NCI-H345 (cell line): ENCODE measurements around the gene C1QTNF8.

Source experiments
- DNase-seq: peaks from one replicate; lab custom pipeline; 2025; lab: John Stamatoyannopoulos, UW

Gene C1QTNF8

GRCh38 chr16:1077877-1078578 lies 18.0 kb downstream of the C1QTNF8 start:
- no peak for DNase-seq

GRCh38 chr16:1076801-1077576 lies 19.1 kb downstream of the C1QTNF8 start:
- DNase-seq: no peak

DNA sequence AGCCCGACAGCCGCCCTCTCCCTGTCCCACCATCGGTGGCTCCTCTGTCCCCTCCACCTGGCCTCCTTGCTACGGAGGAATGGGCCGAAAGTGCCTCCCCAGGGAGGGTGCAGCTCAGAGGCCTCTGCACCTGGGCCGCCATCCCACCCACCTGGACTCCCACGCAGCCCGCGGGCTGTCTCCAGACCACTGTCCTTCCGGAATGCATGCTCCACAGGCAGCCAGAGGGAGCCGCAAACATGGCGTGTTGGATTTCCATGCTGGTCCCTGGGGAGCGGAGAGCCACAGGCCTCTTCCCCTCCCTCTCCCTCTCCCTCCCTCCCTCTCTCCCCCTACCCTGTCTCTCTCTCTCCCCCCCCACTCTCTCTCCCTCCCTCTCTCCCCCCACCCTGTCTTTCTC lies 20.5 kb downstream of the C1QTNF8 start:
- DNase-seq: peak; percentile 21

DNA sequence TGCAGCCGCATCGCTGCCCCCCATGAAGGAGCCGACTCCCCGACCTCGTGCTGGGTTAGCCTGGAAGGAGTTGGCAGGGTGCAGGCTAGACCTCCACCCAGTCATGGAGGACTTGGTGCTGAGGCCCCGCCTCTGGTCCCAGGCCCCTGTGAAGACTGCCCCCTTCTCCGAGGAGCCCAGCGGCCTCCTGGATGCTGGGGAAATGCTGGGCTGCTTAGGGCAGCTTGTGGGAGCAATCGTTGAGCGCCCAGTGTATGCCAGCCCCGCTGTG lies 21.7 kb downstream of the C1QTNF8 start:
- no peak for DNase-seq

- DNase-seq: no peak
Measured at GRCh38 chr16:1073566-1074378, 22.3 kb downstream of the C1QTNF8 start.

DNA sequence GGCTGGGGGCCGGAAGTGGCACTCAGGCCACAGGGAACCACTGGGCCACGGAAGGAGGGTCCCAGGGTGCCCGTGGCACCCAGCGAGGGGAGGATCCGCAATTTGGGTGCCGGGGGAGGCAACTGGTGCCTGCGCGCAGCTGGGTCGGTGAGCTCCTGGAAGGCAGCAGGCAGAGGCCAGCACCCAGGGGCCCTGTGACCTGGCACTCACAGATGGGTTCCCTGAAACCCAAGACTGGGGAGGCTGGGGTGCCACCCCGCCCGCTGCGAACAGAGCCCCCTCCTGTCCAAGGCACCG lies 22.8 kb downstream of the C1QTNF8 start:
- no peak for DNase-seq

- no peak for DNase-seq
Measured at GRCh38 chr16:1072526-1073261, 23.4 kb downstream of the C1QTNF8 start, which contains the start of gene SSTR5. TSS of gene SSTR5 (plus strand) at chr16:1072747. CDS start at chr16:1078869, 6,122 bp downstream.

- peak; percentile 38 for DNase-seq
Measured at GRCh38 chr16:1071561-1072225, 24.4 kb downstream of the C1QTNF8 start.

GRCh38 chr16:1070864-1071408 lies 25.1 kb downstream of the C1QTNF8 start:
- DNase-seq: no peak

GRCh38 chr16:1070084-1070863 lies 25.8 kb downstream of the C1QTNF8 start:
- peak; percentile 28 for DNase-seq

- DNase-seq: peak; percentile 12
Measured at GRCh38 chr16:1069154-1069553, 26.9 kb downstream of the C1QTNF8 start.

DNA sequence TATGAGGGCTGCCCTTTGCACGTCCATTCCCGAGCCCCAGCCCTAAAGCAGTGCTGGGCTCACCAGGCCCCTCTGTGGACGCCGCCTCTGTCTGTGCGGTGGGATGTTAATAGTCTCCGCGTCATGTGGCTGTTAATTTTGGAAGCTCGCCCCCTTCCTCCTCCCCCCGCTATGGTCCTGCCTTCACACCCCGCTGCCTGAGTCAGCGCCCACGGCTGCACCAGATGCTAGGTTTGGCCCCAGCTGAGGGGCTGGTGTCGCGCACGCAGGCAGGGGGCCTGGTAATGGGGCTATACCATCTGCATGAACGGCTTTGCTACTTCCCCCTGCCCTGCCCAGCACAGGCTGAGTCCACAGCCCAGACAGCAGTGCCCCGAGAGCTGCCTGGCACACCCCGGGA lies 27.6 kb downstream of the C1QTNF8 start:
- DNase-seq: no peak

- DNase-seq: no peak
Measured at GRCh38 chr16:1067629-1068028, 28.4 kb downstream of the C1QTNF8 start.

DNA sequence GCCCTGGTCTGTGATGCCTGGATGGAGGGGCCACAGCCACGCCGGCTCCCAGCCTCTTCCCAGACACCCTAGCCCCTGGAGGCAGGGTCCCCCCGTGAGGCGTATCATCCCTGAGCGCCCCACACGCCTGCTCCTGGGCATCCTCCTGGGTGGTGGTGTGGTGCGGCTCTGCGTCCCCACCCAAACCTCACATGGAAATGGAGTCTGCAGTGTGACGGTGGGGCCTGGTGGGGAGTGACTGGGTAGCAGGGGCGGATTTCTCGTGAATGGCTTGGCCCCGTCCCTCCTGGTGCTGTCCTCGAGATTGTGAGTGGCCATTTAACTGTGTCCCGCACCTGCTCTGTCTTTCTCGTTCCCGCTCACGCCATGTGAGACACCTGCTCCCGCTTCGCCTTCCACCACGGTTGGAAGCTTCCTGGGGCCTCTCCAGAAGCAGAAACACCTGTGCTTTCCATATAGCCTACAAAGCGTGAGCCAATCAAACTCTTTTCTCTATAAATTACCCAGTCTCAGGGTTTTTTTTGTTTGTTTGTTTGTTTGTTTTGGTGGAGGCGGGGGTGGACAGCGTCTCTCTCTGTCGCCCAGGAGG lies 29.4 kb downstream of the C1QTNF8 start:
- peak; percentile 76 for DNase-seq

DNA sequence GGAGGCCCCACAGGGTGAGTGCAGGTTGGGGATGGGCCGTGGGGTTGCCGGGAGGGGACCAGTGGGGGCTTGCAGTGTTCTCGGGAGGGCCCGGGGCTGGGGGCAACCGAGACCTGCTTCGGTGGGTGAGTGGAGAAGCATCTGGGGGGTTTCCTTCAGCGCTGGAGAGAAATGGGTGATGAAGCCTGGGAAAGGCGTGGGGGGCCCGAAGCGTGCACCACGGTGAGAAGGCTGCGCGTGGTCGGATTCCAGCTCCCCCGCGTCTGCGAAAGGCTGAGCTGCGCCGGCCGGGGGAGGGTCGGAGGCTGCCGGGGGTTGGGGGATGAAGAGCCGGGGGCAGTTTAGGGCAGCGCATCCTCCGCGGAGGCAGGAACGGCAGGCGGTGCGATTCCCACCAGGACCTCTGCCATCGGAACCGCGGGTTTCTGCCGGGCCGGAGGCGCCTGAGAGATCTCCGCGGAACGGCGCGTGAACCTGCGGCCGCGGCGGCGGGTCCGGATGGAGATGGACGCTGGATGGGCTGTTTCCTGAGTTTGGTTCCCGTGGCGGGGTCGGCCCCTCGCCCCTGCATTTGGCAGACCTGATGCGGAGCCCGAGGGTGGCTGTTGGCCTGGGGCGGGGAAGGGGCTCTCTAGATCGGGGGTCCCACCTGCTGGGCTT lies 30.4 kb downstream of the C1QTNF8 start:
- DNase-seq: no peak

- DNase-seq: no peak
Measured at GRCh38 chr16:1063728-1064127, 32.3 kb downstream of the C1QTNF8 start.

DNA sequence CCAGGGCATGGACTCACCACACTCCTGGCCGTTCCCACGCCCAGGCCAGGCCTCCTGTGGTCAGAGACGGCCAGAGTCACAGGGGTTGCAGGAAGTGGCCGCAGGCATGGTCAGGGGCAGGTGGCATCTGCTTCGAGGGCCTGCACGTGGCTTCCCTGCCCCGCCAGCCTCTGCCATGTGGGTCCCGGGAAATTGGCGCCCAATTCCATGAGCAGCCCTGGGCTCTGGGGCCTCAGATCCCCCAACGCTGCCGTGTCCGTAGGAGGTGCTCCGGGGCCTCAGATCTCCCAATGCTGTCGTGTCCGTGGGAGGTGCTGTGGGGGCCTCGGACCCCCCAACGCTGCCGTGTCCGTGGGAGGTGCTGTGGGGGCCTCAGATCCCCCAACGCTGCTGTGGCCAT lies 33.1 kb downstream of the C1QTNF8 start:
- DNase-seq: no peak

DNA sequence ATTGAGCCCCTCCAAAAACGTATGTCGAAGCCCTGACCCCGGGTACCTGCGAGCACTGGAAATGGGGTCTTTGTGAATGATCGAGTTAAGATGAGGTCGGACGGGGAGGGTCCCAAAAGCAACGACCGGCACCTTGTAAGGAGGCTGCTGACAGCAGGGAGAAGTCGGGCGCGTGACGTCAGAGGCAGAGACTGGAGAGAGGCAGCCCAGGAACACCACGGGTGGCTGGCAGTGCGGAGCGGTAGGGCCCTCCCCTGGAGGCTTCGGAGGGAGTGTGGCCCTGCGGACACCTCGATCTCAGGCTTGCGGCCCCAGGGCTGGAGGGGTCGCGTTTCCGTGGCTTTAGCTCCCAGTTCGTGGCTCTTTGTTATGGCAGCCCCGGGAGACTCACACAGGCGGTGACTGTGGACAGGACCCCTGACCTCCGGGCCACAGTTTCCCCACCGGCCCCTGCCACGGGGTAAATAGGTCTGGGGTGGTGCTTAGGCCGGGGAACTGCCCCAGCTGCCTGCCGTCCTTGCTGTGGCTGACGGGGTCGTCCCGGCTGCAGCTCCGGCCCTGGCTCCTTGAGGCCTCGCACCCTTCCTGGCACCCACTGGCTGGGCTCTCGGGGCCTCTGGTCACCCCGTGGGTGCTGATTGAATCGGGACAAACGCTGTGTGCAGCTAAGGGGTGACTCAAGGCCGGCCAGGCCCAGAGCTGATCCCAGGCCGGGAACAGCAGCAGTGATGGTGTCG lies 34.1 kb downstream of the C1QTNF8 start:
- no peak for DNase-seq
